Germinal center (tissue), 1 donor: ENCODE measurements around the gene INPP4B.

ENCODE experiments used
- DNase-seq: peaks from one replicate; pipeline ENCODE4 v3.0.0; 2012; ENCODE audit warnings: mixed read lengths, low spot score

INPP4B gene

GRCh38 chr4:142574306-142574705 is 271.8 kb downstream of the INPP4B start:
- DNase-seq = no peak

GRCh38 chr4:142572071-142572470 is 274.0 kb downstream of the INPP4B start:
- no peak for DNase-seq

- DNase-seq = no peak
Measured at GRCh38 chr4:142567620-142568451, 278.3 kb downstream of the INPP4B start.

GRCh38 chr4:142567199-142567598 is 278.9 kb downstream of the INPP4B start:
- no peak for DNase-seq

GRCh38 chr4:142566777-142567176 is 279.3 kb downstream of the INPP4B start:
- no peak for DNase-seq

- DNase-seq = no peak
Measured at GRCh38 chr4:142566243-142566642, 279.9 kb downstream of the INPP4B start.

- DNase-seq = no peak
Measured at GRCh38 chr4:142565771-142566170, 280.3 kb downstream of the INPP4B start.

GRCh38 chr4:142563682-142564291 is 282.3 kb downstream of the INPP4B start:
- DNase-seq = no peak

GRCh38 chr4:142559986-142560385 is 286.1 kb downstream of the INPP4B start:
- no peak for DNase-seq

GRCh38 chr4:142558851-142559250 is 287.2 kb downstream of the INPP4B start:
- no peak for DNase-seq

- DNase-seq = no peak
Measured at GRCh38 chr4:142557239-142557801, 288.8 kb downstream of the INPP4B start.

- no peak for DNase-seq
Measured at GRCh38 chr4:142556570-142557238, 289.4 kb downstream of the INPP4B start.

GRCh38 chr4:142556048-142556447 is 290.1 kb downstream of the INPP4B start:
- DNase-seq = no peak

- no peak for DNase-seq
Measured at GRCh38 chr4:142554412-142554811, 291.7 kb downstream of the INPP4B start.

- no peak for DNase-seq
Measured at GRCh38 chr4:142551517-142552305, 294.4 kb downstream of the INPP4B start.

GRCh38 chr4:142550965-142551364 is 295.1 kb downstream of the INPP4B start:
- no peak for DNase-seq

GRCh38 chr4:142549726-142550463 is 296.2 kb downstream of the INPP4B start:
- no peak for DNase-seq

GRCh38 chr4:142549248-142549647 is 296.9 kb downstream of the INPP4B start:
- no peak for DNase-seq

GRCh38 chr4:142548491-142548890 is 297.6 kb downstream of the INPP4B start:
- DNase-seq = no peak

- no peak for DNase-seq
Measured at GRCh38 chr4:142547974-142548373, 298.1 kb downstream of the INPP4B start.

- DNase-seq = no peak
Measured at GRCh38 chr4:142544594-142544993, 301.5 kb downstream of the INPP4B start.
